Kidney capillary endothelial cell (primary cell): ENCODE results near the gene TOPORS.
"Not testable (repeated sequence)": the region's sequence is repeated elsewhere in the genome, so short reads cannot be mapped to it uniquely, and the experiment has no call there.

ENCODE experiments used
- DNase-seq: peaks from one replicate; pipeline ENCODE4 v3.0.0-alpha.2; 2018; ENCODE audit warnings: low spot score

The TOPORS gene

DNA sequence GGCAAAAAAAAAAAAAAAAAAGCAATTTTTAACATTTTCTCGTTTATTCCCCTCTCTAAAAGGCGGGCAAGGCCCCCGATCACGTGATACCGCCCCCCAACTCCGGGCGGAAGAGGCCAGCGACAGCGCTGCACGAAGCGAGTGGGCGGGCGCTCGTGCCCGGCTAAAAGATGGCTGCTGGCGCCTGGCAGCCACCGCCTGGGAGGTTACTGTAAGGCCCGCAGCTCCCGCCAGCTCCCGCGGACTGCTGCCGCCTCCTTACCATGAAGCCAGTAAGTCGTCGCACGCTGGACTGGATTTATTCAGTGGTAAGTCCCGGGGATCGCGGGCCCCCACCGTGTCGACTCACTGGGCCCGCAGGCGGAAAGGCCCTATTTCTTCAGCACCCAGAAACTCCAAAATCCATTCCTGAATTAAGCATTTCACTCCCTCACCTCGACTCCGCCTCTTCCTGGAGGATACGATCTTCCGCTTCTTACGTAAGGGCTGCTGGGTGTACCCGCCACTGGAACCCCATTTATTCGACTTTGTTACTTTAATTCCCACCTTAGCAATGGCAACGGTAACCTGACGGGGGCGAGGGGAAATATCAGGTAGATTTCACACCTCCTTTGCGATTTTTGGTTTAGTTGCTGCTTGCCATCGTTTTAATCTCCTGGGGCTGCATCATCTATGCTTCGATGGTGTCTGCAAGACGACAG is at the start of gene TOPORS, which contains the start of gene SMIM27:
Gene TOPORS (minus strand): TSS at position 415 of the 701 bp plus-strand sequence. CDS start 150 bp downstream, at position 265.
Gene SMIM27 (plus strand): TSS at position 156 of the 701 bp plus-strand sequence. CDS start 108 bp downstream, at position 264.
- DNase-seq, result peak; percentile 90

DNA sequence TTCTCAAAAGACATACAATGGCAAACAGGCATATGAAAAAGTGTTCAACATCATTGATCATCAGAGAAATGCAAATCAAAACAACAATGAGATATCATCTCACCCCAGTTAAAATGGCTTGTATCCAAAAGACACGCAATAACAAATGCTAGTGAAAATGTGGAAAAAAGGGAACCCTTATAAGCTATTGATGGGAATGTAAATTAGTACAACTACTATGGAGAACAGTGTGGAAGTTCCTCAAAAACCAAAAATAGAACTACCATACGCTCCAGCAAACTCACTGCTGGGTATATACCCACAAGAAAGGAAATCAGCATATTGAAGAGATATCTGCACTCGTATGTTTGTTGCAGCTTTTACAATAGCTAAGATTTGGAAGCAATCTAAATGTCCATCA is 46.6 kb upstream of the TOPORS start:
- not testable (repeated sequence) for DNase-seq

DNA sequence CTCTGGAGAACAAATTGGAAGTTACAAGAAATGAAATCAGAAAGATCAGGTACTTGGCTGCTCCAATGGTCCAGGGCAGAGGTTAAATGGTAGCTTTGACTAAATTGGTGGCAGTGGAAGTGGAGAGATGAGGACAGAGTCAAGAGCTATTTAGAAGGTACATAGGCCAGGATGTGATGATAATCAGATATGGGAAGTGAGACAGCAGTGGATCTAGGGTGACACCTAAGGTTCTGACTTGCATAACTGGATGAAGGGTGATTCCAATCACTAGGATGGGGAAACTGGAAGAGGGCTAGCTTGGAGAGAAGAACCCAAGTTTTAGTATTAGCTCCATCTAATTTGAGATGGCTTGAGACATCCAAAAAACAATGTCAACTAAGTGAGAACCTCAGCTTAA is 44.5 kb upstream of the TOPORS start:
- DNase-seq, result no peak

DNA sequence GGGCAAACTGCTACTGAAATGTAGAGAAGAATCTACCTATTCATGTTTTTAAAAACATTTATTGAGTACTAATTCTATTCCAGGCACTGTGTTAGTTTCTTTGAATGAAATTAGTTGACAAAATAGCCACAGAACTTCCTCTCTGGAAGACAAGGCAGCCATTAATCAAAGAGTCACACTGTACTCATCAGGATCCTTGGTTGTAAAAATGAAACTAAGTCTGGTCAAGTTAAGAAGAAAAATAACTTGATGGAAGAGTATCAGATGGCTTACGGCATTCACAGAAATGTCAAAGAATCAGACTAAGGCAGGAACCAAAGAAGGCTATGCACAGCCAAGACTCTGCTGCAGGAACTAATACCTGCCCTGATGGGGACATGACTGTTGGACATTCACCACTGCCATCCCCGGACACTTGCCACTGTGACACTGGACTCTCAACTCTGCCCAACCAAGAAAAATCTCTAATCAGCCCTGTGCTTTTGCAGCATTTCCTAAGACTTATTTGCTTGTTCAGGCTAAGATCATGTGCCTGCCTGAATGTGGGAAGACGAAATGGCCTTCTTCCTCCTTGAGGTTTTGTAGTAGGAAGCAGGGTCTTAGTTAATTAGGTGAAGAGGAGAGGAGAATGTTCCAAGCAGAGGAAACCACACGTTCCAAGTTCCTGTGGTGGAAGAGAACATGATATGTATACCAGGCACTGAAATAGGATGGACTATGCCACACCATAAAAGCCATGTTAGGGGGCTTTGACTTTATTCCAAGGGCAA is 43.9 kb upstream of the TOPORS start:
- DNase-seq, result no peak

DNA sequence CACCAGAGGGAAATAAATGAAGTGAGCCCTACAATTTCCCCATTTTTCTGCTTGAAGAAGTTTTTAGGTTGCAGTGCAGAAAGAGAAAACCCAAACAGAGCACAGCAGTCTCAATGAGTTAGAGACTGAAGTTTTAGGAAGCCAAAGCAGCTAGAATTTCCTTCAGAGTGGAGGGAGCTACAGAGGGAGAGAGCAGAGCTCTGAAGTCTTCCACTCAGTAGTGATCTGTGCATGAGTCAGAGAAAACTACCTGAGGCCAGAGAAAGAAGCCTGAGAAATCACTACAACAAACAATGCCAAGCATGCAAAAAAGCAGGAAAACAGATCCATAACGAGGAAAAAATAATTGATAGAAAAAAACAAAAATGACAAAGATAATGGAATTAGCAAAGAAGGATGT is 38.5 kb upstream of the TOPORS start:
- DNase-seq, result no peak

DNA sequence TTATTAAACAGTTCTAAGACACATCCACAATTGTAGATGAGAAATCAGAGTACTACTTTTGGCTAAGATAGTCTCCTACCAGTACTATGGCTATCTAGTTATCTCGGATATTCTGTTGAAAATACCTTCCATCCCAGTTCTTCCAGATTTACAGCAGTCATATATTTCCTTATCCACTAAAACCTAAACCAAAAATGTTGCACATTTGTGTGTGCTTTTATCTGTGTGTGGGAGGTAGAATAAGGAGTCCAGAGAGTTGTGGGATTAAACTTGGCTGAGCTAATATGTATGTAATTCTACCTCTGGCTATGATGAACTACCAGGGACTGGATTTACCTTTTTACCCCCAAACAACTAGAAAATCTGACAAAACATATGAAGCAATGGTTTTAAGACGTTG is 38.1 kb upstream of the TOPORS start:
- no peak for DNase-seq

DNA sequence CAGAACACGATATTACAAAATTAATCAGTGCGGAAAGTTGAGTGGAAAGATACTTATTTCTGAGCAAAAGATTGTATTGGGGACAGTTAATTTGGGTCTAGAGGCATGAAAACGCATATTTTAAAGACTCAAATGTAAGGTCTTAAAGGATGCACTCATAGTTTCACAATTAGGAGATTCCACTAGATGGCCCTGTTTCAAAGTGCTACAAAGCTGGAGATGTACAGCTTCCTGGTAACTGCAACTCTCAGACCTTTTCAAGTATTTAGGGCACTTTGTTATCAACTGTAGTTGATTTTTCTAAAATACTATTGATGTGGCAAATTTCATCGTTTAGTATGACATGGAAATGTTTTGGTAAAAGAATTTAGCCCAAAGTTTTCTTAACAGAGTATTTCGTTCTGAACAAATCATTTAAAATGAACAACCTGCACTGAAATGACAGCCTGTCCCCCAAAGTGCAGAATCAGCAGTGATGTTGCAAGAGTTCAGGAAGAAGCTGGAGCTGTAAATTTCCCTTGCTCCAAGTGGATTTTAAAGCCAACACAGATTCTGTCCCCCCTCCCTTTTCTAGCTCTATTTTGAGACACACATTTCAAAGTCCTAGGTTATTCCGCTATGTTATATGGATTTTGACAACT is 36.8 kb upstream of the TOPORS start:
- no peak for DNase-seq

DNA sequence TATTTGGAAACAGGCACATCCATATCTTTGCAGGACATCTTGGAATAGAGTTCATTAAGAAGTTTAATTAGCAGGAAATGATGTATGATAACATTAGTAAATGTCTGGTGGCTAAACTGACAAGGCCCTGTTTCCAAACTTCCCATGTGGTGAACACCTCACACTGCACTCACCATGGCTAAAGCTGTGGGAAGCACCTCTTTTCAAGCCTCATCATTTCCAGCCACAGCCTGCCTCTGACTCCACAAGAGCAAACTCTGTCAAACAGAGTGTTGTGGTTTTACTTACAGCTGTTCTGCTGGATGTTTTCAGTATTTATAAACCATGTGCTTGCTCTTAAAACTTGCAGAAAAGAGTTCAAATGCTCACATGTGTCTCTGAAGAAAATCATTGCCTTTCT is 35.5 kb upstream of the TOPORS start:
- DNase-seq, result no peak

DNA sequence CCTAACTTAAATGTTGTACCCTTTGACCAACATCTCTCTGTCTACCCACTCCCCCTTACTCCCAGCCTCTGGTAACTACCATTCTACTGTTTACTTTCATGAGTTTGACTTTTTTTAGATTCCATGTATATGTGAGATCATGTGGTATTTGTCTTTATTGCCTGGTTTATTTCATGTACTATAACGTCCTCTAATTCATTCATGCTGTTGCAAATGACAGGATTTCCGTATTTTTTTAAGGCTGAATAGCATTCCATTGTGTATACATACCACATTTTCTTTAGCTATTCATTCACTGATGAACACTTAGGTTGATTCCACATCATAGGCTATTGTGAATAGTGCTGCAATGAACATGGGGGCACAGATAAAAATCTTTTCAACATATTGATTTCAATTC is 32.4 kb upstream of the TOPORS start:
- DNase-seq, result no peak

DNA sequence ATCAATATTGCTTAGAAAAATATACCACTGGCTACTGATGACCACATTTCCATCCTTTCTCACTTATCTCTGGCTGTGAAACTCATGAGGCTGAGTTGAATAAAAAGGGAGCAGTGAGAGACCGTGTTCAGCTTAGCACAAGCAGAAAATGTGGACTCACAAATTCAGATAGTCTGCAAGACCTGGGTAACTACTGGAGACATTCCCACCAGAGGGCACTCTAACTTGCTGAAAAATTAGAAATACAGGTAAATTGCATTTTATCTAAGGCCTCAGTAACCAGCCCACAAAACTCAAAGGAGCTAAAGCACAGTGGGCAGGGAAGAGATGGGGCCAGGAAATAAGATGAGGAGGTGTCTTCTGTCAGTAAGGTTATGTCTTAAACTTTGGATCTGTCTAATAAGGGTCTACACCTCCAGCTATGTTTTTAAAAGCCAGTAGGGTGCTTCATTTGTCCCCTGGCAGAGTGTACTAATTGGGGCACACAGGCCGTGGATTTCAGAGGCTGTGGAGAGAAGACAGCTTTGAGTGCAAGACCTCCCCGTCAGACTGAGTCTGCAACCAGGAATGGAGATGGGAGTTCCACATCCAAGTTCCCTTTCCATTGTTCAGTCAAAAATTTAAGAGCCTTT is 29.2 kb upstream of the TOPORS start:
- DNase-seq, result no peak

DNA sequence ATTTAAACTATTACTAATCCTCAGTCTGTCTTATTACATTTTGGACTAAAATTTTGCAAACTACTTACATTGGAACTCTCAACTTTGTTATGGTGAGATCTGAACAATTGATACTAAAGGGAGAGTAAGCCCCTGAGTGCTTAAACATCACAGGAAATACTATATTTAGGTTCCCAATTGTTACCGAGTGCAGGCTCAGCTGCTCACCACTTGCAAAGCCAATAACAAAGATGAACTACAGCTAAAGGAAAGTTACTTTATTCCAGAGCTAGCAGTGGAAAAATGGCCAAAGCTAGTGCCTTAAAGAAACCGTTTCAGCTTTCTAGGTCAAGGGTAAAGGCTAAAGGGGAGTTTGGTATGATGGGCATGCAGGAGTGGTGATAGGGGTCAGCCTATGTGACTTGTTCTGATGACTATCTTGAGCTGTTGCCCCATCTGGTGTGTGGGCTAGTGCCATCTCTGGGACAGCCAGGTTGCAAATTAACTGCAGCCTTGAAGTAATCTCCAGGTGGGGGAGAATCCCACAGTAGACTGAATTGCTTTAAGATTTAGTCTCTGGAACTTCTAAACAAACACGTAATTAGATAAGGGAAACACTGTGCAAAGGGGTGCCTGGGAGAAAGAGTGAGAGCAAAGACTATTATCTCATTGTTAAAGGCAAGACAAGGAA is 28.4 kb upstream of the TOPORS start:
- DNase-seq, result no peak

DNA sequence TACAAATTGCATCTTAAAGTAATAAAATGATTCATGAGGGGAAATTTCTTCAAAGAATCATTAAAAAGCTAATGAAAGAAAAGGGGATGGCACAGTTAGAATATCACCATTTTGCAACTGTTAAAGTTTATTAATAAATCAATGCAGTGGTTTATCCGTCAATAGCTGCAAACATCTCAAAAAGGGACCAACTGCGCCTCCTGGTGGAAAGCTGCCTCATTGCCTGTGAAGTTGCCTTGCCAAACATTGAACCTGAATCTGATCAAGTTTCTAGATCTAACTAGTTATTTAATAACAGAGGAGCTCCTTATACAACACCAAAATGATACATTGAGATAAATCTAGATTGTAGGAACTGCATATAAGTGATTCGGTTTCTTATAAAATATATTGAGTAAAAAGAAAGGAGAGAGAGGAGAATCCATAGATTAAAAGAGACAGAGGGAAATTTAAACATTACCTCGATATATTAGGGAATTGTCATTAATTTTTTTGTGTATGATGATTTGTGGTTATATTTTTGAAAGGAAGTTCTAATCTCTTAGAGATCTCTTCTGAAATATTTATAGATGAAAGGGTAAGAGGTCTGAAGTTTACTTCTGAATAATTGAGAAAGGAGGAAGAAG is 27.4 kb upstream of the TOPORS start:
- peak; percentile 55 for DNase-seq

DNA sequence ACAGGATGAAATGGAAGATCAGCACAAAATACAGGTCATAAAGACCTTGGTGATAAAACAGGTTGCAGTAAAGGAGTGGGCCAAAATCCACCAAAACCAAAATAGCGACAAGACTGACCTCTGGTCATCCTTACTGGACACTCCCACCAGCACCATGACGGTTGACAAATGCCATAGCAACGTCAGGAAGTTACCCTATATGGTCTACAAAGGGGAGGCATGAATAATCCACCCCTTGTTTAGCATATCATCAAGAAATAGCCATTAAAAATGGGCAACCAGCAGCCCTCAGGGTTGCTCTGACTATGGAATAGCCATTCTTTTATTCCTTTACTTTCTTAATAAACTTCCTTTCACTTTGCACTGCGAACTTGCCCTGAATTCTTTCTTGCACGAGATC is 26.6 kb upstream of the TOPORS start:
- DNase-seq, result no peak

DNA sequence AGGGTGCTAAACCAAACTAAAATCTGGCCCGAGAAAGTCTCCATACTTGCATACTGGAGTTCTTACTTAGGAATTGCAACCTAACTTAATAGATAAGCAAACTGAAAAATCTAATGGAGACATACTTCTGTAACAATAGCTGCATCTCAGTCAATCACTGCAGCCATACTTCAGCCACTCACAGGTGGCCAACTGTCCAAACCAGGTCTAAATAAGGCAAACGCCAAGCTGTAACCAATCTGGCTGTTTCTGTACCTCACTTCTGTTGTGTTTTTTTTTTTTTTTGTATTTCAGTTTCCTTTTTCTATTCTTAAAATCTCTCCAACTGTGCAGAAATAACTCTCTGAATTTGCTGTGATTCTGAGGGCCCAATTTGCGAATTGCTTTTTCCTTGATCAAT is 24.9 kb upstream of the TOPORS start:
- DNase-seq, result no peak

DNA sequence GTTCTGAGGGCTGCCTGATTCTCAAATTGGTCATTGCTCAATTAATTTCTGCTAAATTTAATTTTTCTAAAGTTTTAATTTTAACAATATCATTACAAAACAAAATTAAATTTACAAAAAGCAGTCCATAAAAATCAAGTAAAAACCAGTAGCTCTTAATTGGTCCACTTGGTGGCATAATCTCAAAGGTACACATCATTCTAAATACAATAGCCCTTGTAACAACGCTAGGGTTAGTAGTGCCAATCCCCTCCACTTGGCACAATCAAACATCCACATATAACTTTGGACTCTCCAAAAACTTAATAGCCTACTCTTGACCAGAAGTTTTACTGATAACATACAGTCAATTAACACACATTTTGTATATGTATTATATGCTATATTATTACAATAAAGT is 22.5 kb upstream of the TOPORS start:
- DNase-seq, result no peak

DNA sequence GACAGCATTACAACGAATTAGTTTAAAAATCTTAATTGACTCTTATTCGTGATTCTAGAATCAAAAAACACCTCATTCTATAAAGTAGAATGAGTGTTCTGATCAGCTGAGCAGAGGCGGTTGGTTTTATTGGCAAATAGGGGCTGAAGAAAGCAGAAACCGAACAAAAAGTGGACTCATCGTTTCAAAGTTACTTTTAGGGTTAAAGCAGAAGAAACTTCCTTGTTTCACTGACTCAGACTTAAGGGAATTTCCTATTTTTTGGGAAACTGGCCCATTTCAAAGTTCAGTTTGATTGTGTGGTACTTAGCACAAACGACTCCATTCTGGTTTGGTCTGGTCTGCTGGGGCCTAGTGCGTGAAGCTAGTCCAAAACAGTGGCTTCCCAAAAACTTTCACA is 21.4 kb upstream of the TOPORS start:
- no peak for DNase-seq

DNA sequence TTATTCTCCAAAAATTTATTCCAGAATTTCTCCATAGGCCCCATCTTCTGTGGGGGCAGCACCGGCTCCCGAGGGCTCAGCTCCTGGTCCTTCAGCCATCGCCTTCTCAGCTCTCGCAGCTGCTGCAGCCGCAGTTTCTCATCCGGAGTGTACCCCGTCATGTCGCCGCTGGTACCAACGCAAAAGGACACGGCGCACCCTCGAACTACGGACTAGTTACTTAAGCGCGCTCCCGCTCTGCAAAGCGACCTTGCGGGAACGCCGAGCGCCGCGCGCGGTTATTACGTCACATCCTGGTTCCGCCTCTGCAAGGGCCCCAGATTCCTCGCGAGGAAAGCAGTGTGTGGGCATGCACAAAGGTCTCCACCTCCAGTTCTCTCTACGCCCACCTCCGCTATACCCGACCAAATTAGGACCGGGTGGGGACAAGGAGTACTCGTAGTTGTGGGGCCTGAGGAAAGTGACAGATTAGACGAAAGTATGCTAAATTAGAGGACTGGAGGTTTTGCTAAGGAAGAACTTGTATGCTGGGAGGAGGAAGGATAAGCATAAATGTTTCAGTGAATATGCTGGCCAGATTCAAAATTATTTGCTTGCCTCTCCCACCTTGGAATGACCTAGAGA is 20.6 kb upstream of the TOPORS start, which contains the start of gene NDUFB6:
Gene NDUFB6 (minus strand): TSS at position 260 of the 624 bp plus-strand sequence. CDS start 99 bp downstream, at position 161.
- peak; percentile 89 for DNase-seq

DNA sequence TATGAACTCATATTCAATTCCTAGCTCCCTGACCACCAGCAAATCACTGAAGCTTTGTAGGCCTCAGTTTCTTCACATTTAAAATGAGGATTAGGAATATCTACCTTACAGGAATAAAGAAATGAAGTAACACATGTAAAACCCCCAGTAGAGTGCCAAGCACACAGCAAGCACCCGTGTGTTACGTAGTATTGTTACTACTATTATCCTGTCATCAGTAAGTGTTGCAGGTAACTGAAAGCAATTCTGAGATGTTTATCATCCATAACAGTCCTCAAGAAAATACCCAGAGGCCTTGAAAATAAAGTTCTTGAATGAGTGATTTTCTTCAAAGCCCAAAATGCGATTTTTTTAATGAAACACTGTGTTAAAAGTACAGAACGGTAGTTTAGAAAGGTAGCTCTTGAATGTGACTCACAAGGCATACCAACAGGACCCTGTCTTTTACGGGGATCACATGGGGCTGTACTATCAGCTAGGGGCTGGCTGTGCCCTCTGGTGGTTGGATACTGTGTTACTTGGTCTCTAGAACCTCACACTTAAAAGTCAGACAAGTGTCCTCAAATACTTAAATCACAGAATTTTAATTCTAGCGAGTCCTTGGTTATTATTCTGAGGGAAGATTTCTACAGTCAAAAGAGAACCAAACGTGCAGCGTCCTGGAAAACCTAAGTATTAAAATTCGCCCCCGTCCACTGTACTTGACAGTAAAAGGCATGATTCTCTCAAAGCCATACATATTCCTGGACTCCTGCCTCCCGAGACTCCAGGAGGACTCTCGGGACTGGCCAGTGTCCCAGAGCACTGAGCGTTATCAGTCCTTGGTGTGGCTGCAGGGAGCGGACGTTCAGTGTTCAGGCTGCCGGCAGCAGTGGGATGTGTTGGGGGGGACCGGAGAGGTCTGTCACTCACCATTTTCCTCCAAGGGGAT is 19.8 kb upstream of the TOPORS start:
- peak; percentile 80 for DNase-seq

DNA sequence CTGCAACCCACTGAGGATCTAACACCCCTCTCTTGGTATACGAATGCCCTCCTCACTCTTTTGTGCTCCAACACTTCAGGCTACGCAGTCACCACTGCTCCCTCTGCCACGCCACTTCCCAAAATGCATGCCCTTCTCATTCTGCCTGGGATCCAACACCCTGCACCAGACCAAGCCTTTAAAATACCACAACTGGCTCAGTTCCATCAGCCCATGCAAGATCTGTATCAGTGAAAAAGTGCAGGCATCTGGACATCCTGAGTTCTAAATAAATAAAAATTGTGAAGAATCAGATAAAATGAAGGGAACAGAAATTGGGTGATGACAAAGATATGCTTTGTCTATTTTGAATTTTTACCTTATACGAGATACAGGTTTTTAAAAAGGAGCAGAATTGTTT is 17.9 kb upstream of the TOPORS start:
- DNase-seq, result no peak

DNA sequence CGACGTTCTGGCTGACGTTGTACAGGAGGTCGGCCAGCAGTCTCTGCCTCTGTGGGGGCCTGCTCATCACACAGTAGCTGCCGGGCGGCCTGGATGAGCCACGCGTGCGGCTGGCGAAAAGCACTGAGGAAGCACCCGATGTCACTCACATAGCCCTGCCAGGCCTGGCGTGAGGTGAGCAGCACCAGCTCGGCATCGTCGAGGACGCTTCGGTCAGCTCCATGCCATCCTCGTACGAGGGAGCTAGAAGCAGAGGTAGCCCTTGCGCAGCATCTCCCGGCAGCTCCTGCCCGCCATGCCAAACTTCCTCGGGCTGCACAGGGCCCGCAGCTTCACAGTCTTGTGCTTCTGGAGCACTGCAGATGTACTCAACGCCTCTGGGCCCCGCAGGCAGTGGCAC is 14.4 kb upstream of the TOPORS start:
- no peak for DNase-seq
